HUDEP-2 (cell line): ENCODE measurements around the gene OSTC.

ENCODE experiments used
- DNase-seq, 76 experiments: peaks; one replicate each; lab custom pipeline; 2025; ENCODE audit not compliant: unreplicated experiment in 76 of 76; lab: John Stamatoyannopoulos, UW

OSTC gene

GRCh38 chr4:108644237-108644636 lies 6.2 kb upstream of the OSTC start:
- DNase-seq: no peak

GRCh38 chr4:108646706-108647105 lies 3.7 kb upstream of the OSTC start:
- no peak for DNase-seq

- DNase-seq: no peak
Measured at GRCh38 chr4:108649863-108650211, 562 bp upstream of the OSTC start.

- DNase-seq: peak in 19 of 76 experiments; percentile 1 to 42 (median 21)
Measured at GRCh38 chr4:108651014-108651791, 804 bp downstream of the OSTC start.

GRCh38 chr4:108662629-108663028 lies 12.2 kb downstream of the OSTC start:
- no peak for DNase-seq

GRCh38 chr4:108674356-108674977 lies 24.1 kb downstream of the OSTC start:
- no peak for DNase-seq

- DNase-seq: no peak
Measured at GRCh38 chr4:108681321-108681809, 31.0 kb downstream of the OSTC start.

- peak in 5 of 76 experiments; percentile 0 to 30 (median 3) for DNase-seq
Measured at GRCh38 chr4:108683479-108683878, 33.1 kb downstream of the OSTC start.

- no peak for DNase-seq
Measured at GRCh38 chr4:108685036-108685686, 34.8 kb downstream of the OSTC start.

GRCh38 chr4:108690738-108691137 lies 40.3 kb downstream of the OSTC start:
- no peak for DNase-seq

GRCh38 chr4:108693211-108693610 lies 42.8 kb downstream of the OSTC start:
- DNase-seq: no peak

GRCh38 chr4:108693819-108694218 lies 43.4 kb downstream of the OSTC start:
- DNase-seq: no peak

GRCh38 chr4:108694423-108694822 lies 44.0 kb downstream of the OSTC start:
- no peak for DNase-seq

- peak in 2 of 76 experiments; percentile 2 to 5 for DNase-seq
Measured at GRCh38 chr4:108695062-108695461, 44.7 kb downstream of the OSTC start.

GRCh38 chr4:108696160-108696559 lies 45.8 kb downstream of the OSTC start:
- no peak for DNase-seq

GRCh38 chr4:108700081-108700757 lies 49.8 kb downstream of the OSTC start:
- DNase-seq: no peak

GRCh38 chr4:108702960-108703359 lies 52.6 kb downstream of the OSTC start:
- no peak for DNase-seq

GRCh38 chr4:108703370-108703769 lies 53.0 kb downstream of the OSTC start:
- DNase-seq: no peak

GRCh38 chr4:108703966-108704365 lies 53.6 kb downstream of the OSTC start:
- DNase-seq: peak in 5 of 76 experiments; percentile 0 to 30 (median 8)

- DNase-seq: no peak
Measured at GRCh38 chr4:108706289-108706688, 55.9 kb downstream of the OSTC start.

- DNase-seq: no peak
Measured at GRCh38 chr4:108709234-108709633, 58.8 kb downstream of the OSTC start.
